HG02943 (cell line): Measurements from ENCODE around the gene HIVEP3.
"Not testable (repeated sequence)": the region's sequence is repeated elsewhere in the genome, so short reads cannot be mapped to it uniquely, and the experiment has no call there.

Experiments used
- ATAC-seq: cut with Tn5 transposase; IDR thresholded peaks from one replicate; pipeline ENCODE4 v1.9.1; 2021; ENCODE audit warnings: mild to moderate bottlenecking, low read depth, moderate library complexity; ENCODE audit not compliant: unreplicated experiment

The HIVEP3 gene

DNA sequence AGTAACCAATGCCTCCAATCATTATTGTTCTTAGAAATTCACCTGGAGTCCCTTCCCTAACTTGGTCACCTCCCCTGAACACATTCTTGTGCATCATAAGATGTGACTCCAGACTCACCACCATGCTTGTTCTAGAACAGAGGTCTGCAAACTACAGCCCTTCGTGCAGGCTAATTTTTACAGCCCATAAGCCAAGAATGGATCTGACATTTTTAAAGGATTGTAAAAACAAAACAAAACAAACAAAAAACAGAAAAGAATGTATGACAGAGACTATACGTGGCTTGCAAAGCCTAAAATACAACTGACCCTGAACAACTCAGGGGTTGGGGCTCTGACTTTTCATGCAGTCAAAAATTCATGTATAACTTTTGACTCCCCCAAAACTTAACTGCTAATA, 6.2 kb upstream of the HIVEP3 start:
- no peak for ATAC-seq

DNA sequence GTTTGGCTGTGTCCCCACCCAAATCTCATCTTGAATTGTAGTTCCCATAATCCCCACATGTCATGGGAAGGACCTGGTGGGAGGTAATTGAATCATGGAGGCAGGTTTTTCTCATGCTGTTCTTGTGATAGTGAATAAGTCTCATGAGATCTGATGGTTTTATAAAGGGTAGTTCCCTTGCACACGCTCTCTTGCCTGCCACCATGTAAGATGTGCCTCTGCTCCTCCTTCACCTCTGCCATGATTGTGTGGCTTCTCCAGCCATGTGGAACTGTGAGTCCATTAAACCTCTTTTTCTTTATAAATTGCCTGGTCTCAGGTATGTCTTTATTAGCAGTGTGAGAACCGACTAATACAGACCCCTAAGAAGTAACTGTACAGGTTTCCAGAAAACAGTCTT, 2.5 kb upstream of the HIVEP3 start:
- not testable (repeated sequence) for ATAC-seq

DNA sequence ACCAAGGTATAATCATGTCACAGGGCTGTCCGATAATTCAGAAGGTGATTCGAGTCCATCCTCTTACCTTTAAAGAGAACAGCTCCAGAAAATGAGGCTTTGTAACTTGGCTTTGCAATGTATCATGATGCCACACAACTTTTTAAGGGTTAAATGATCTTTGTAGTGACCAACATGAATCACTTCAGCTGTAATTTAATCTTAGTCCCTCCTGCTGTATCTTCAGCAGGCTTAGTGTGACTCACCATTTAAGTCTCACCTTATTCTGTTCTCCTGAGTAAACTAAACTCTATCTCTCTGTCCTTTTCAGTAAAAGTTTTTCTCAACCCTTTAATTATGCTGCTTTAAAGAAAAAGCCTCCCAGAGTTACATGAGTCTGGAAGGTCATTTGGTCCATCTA, 1.9 kb upstream of the HIVEP3 start:
- ATAC-seq = no peak

DNA sequence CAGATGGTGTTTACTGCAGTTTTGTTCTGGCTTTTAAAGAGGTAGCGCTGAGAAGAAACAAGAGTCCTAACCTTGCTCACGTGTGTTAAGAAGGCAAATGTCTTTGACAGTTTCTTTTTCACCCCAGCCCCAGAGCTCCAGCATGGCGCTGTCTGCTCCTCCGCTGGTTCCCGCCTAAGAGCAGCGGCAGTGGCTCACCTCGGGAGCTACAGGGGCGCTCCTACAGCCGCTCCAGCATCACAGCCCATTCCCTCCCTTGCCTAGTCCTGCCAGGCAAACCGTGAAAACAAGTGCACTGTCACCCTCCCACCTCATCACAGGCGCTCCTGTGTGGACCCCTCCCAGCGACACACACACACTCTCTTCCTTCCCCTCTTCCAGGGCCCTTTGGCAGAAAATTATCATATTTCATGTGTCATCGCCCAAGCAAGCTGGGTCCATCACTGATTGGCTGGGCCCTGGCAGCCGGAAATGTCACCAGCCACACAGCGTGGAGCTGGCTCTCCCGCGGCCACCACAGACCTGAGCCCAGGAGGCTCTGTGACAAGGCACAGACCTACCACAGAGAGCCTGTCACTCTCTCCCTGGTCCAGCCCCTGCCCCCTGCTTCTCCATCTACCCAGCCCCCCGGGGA, 1.2 kb upstream of the HIVEP3 start:
- ATAC-seq = peak; percentile 71

DNA sequence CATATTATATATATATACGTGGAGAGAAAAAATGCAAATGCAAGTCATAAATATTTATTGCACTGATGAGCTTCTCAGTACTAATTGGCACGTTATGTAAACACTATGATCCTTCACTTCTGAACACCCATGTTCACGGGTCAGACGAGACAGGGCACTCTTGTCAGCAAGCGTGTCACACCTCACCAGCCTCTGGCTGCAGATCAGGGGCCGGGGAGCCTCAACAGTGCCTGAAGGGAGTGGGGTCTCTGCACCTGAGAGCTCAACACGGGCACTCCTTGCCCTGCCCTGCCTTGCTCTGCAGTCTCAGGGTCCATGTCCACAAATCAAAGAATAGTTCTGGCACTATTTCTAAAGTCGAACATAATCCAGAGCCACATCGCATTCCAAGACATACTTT, 409 bp upstream of the HIVEP3 start:
- ATAC-seq = no peak

DNA sequence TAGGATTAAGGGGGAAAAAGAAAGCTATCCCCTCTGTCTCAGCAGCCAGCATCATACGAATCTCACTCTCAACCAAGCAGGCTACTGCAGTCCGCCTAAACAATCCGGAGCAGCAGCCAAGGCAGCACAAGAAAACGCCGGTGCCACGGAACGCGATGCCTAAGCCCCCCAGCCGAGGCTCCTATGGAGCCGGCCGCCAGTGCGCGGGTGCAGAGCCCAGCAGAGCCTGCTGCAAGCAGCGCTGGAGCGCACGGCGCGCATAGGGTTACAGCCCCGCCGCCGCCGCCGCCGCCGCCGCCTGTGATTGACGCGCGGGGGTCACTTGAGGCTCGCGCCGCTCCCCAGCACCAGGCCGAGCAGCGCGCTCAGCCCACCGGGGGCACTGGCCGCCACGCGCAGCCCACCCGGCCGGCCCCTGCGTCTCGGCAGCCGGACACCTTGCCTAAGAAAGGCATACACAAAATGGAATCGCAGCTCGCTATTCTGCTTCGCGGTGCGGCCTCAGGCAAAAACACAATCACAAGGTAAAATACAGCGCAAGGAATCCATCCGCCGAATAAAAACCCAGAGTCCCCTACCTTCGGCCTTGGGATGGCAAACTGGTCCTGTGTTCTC, 780 bp downstream of the HIVEP3 start:
- no peak for ATAC-seq

DNA sequence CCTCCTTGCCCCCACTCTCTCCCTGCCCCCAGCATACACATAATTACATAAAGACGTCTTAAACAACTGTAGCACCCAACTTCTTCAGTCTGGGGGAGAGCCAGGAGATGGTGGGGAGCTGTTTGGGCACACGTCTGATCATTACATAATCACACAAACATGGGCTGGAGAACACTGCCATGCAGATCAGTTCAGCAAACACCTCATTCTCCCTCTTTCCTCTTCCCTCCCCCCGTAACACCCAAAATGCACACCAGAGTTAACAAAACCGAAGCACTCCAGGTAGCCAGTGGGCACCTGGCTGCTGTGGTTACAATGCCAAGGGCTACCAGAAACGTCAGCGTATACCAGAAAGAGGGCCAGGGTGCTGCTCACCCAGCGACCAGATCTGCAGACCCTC, 1.6 kb downstream of the HIVEP3 start:
- no peak for ATAC-seq

DNA sequence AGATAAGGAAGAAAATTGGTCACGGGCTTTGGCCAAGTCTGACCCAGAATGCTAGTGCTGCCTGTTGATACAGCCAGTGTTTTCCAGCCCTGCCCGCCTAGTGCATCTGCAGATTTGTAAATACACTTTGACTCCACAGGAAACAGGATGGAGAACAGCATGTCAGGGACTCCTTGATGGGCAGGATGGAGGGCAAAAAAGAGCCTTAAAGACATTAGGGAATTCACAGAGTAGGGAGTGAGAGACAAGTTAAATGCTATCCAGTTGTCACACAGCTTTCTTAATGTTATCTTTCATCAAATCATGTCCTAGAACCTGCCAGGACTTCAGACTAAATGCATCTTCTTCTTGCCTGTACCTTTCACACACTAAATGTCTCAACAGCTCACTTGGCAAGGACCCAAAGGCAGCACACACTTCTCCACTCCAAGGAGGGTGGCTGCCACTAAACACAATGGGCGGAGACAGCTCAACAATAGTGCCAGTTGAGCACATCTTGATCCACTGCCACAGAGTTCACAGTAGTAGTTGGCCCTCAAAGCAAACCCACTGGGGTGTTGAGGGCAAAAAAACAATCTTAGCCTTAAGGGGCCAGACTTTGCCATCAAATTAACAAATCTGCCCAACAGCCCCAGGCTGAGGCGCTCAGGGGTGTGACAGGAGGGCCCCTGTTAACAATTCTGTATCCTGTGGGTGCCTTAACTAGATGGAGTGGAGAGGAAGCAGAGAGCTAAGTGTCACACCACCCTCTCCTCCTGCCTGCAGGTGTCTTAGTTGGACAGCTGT, 2.7 kb downstream of the HIVEP3 start:
- ATAC-seq = no peak

DNA sequence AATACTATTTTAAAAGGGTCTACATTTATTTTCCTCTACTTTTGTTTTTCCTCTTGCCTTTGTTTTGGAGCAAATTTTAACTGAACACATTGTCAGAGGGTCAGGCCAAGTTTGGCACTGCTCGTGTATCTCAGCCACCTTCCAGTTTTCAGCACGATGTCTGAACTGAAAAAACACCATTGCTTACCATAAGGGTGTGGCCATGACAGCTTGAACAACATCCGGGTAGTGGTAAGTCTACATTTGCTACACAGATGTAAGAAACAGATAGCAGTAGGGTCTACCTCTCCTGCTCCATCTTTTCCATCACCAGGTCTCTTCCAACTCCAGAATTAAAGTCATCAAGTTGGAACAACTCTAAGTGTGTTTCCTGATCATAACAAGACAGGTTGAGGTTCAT, 4.2 kb downstream of the HIVEP3 start:
- no peak for ATAC-seq

DNA sequence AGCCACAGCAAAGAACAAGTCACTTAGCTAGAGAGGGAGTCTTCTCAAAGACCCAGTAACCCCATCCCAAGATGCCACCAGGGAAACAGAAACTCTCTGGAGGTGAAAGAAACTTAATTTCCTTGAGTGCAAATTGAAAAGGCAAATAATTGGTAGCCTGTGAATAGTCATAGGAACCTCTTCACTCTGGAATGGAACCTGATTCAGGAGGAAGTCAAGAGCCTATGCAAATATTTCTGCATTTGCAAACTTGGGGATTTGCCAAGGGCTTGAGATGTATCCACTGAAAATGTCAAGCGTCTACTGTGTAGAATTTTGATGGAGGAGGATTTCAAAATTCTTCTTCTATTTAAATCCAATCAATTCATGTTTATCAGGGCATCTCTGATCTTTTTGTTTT, 5.7 kb downstream of the HIVEP3 start:
- ATAC-seq = no peak

DNA sequence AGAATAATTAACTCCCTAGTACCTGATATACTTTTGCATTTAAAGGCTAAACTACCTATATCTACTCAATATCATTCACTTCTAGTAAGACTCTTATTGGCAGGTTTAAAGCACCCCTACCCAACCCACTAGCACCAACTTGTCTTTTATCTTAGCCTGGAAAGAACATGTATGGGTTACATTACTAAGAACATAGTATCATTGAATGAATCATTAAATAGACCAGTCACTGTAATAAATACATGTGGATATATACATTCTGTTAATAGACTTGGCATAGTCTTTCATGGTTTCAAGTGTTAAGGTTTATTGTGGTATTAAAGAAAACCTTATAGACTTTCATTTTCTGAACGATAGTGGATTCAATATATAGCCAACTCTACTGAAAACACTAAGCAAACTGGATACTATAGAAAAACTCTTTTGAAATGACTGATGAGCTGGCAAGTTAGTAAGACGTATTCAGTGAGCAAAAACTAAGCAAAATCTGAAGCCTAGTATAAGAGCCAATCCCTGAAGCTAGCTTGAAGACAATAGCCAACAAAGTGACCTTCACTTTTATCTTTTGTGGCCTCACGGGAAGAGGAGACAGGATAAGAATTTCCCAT, 10.3 kb downstream of the HIVEP3 start:
- ATAC-seq = no peak

DNA sequence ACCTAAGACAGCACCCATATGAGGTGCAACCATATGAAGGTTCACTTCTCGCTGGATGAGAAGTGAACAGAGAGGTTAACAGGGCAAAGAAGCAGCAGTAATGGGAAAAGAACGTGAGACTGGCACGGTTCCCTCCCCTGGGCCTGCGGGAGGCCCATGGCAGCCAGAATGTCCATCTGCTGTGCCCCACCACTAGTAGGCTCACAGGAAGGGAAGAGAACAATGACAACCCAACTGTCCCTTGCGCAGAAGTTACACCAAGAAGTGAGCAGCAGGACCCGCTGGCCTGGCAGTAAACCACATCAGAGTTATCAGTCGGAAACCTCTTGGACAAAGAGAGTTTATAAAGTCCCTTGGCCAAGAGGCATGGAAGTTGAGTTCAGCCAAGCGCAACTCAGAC, 11.3 kb downstream of the HIVEP3 start:
- ATAC-seq = no peak

DNA sequence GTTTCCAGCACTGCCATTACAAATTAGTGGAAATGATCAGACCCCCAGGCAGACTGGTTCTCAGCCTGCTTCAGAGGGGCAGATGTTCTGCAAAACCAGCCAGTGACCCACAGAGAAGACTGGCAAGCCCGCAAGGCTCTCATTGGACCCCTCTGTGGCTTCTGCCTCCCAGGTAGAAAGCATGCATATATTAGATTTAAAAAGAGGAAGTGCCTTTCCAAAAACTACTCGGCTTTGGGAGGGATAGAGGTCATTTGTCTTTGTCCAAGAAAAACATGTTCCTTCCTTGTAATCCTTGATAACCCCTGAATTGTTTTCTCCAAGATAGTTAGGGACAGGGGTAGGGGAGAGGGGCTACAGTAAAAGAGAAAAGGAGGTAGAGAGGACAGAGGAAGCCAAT, 11.8 kb downstream of the HIVEP3 start:
- ATAC-seq = no peak

DNA sequence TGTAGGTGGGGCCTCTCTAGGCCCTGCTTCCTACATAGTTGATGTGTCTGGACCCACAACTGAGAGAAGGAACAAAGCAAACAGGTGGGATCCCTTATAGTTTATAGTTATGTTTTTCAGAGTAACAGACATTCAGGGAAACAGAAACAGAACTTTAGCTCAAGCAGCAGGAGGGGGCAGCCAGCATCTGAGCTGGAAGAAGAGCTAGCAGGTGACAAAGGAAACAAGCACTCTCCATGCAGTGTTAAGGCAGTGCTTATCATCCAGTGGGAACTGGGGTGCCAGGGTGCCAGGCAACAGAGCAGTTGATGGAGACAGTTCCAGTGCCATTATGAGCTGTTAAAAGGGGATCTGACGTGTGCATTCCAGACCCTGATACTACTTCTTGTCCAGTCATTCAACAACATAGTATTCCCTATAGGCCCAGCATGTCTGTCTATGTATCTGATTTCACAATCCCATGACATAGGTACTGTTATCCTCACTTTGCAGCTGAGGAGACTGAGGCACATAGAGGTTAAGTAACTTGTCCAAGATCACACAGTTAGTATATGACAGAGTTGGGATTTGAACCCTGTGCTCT, 13.5 kb downstream of the HIVEP3 start:
- no peak for ATAC-seq

DNA sequence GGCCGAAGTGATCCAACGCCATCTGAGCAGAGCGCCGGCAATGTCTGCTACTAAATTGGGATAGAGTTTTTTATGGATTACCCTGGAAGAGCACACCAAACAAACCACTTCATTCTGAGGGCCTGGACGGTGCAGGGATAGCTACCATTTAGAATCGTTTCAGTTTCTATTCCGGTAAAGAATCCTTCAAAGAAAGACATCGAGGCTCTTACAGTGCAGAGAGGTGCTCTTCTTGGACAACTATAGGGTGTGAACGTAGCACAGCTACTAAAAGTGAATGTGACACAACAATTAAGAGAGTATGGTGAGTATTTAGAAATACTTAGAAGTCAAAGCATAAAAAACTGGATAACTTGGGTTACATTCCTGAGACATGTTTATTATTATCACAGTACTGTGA, 16.1 kb downstream of the HIVEP3 start:
- ATAC-seq = no peak

DNA sequence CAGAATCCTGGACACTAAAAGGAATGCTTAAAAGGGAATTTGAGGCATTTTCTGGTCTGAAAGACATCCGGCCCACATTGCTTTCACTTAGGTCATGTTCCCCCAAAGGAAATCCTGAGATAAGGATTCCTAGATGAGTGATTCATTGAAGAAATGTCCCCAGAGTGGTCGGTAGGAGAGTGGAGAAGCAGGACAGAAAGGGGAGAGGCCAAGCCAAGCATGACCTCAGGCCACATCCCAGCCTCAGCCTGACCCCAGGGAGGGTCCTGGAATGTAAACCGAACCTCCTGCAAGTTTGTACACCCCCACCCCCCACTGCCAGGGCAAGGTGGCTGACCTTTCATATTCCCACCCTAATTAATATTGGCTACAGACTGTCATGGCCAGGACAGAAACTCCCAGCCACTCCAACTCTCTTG, 16.6 kb downstream of the HIVEP3 start:
- ATAC-seq = no peak

DNA sequence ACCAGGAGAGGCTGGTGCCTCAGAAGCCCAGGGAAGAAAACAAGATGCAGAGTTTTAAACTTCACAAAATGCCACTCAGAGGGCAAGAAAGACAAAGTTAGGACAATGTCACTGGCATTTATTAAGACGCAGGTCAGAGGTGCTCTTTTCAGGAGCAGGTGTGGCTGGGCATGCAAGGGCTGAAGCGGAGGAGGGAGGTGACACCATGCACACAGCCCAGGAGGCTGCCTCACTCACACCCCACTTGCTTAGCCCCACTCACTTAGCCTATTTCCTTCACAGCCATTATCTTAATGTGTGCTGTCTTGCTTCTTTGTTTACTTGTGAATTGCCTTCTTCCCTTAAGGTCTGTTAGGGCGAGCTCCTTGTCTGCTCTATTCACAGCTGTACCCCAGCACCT, 17.2 kb downstream of the HIVEP3 start:
- ATAC-seq = no peak

DNA sequence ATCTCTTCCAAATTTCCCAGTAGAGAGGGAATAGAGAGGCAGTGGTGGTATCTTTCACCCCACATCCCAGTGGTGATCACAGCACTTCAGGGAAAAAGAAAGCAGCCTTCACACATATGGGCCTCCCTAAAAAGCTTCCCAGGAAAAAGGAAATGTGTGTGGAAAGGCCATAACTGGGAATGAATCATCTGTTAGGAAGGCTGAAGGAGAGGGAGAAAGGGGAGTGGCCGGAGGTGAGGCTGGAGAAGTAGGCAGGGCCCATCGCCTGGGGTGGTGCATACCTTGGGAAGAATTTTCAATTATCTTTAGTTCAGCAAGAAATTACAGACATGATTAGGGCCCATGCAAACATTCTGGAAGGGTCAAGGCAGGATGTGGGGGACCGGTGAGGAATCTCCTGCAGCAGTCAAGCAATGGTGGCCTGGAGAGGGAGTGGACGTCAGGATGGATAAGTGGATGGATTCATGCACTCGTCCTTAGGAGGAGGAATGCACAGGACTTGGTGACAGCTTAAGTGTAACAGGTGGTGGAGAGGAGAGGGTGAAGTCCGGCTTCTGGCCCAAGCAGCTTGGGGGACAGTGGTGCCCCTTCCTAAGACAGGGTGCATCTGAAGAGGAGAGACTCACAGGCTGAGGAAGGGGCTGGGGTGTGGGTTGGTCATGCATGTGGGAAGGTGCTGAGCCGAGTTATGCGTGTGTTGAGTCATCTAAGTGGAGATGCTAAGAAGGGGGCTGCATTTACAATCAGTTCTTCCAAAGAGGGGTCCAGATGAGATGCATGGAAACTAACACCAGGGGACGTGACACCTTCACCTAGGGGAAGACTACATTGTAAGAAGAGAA, 17.9 kb downstream of the HIVEP3 start:
- no peak for ATAC-seq

DNA sequence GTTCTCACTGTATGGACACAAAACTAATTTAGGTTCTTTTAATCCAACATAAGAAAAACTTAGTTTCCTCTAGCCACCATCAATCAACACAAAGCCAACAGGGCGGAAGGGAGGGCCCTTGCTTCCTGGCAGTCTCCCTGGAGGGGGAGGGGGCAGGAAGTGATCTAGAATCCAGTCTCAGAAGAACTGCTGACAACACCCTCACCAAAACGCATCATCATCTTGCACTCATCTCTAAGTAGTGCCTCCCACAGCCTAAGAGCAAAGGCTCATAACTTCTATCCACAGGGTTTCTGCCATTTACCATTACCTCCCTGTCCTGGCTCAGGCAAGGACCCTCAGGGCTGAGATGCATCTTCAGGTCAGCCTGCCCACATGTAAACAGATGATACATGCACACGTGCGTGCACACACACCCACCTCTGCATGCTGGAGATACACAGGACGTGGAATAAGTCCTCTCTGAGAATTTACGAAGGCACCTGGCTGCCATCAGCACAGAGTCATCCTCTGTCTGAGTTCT, 20.5 kb downstream of the HIVEP3 start:
- no peak for ATAC-seq

DNA sequence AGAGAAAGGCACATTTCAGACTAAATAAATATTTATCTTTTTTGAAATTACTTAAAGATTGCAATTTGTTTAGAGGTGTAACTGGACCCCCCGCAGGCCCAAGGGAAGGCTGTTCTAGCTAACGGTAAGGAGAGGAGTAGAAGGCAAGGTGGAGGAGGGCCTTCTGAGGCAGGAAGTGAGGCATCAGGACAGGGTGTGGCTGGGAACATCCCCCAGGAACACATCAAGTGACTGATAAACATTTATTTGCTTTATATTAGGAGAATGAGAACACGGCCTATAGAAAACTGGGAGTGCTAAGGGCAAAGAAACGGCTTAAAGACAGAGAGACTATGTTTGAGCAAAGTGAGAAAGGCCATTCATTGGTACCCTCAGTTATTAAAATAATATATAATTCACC, 23.2 kb downstream of the HIVEP3 start:
- ATAC-seq = no peak
